ENCODE results near the gene HES6.

DNA sequence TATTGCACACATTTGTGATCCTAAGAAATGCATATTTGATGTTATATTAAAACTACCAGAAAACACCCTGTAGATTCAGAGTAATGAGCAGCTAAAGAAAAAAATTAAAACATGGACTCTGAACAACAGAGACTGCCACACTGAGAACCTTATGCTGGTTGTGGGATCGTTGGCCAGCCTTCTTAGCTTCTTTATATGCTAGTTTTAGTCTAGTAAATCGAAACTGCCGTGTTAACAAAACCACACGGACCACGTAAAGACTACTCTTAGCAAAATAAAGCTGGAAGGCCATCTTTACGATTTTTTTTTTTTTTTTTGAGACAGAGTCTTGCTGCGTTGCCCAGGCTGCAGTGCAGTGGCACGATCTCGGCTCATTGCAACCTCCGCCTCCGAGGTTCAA, 25.8 kb upstream of the HES6 start:
- TF ChIP-seq NFYB (IDR thresholded peaks at IDR 0.05; ENCODE audit: insufficient read depth, low read depth, low read length) (no peak), RAD21 (IDR thresholded peaks at IDR 0.05; ENCODE audit: insufficient read depth, low read depth, low read length) (no peak), JUNB (IDR thresholded peaks at IDR 0.05) (no peak), EGR1 (IDR thresholded peaks at IDR 0.05; ENCODE audit: borderline replicate concordance in 1 of 2, low read depth in 2 of 2, low read length in 2 of 2) (no peak), EZH2 (IDR thresholded peaks at IDR 0.05; ENCODE audit: borderline replicate concordance, control insufficient read depth, low read depth, low read length) (no peak)
- TF ChIP-seq, protein P1, sequence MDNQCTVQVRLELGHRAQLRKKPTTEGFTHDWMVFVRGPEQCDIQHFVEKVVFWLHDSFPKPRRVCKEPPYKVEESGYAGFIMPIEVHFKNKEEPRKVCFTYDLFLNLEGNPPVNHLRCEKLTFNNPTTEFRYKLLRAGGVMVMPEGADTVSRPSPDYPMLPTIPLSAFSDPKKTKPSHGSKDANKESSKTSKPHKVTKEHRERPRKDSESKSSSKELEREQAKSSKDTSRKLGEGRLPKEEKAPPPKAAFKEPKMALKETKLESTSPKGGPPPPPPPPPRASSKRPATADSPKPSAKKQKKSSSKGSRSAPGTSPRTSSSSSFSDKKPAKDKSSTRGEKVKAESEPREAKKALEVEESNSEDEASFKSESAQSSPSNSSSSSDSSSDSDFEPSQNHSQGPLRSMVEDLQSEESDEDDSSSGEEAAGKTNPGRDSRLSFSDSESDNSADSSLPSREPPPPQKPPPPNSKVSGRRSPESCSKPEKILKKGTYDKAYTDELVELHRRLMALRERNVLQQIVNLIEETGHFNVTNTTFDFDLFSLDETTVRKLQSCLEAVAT (IDR thresholded peaks at IDR 0.05), result no peak
- TF ChIP-seq, protein P2, sequence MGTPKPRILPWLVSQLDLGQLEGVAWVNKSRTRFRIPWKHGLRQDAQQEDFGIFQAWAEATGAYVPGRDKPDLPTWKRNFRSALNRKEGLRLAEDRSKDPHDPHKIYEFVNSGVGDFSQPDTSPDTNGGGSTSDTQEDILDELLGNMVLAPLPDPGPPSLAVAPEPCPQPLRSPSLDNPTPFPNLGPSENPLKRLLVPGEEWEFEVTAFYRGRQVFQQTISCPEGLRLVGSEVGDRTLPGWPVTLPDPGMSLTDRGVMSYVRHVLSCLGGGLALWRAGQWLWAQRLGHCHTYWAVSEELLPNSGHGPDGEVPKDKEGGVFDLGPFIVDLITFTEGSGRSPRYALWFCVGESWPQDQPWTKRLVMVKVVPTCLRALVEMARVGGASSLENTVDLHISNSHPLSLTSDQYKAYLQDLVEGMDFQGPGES (IDR thresholded peaks at IDR 0.05), result no peak
- TF ChIP-seq, protein P3, sequence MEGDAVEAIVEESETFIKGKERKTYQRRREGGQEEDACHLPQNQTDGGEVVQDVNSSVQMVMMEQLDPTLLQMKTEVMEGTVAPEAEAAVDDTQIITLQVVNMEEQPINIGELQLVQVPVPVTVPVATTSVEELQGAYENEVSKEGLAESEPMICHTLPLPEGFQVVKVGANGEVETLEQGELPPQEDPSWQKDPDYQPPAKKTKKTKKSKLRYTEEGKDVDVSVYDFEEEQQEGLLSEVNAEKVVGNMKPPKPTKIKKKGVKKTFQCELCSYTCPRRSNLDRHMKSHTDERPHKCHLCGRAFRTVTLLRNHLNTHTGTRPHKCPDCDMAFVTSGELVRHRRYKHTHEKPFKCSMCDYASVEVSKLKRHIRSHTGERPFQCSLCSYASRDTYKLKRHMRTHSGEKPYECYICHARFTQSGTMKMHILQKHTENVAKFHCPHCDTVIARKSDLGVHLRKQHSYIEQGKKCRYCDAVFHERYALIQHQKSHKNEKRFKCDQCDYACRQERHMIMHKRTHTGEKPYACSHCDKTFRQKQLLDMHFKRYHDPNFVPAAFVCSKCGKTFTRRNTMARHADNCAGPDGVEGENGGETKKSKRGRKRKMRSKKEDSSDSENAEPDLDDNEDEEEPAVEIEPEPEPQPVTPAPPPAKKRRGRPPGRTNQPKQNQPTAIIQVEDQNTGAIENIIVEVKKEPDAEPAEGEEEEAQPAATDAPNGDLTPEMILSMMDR (IDR thresholded peaks at IDR 0.05 in 2 of 3, conservative IDR thresholded peaks at IDR 0.05 in 1 of 3; ENCODE audit: control insufficient read depth in 2 of 3, extremely low read depth in 1 of 3, insufficient read depth in 1 of 3, low read depth in 3 of 3, low read length in 3 of 3), result no peak
- TF ChIP-seq, protein P4, sequence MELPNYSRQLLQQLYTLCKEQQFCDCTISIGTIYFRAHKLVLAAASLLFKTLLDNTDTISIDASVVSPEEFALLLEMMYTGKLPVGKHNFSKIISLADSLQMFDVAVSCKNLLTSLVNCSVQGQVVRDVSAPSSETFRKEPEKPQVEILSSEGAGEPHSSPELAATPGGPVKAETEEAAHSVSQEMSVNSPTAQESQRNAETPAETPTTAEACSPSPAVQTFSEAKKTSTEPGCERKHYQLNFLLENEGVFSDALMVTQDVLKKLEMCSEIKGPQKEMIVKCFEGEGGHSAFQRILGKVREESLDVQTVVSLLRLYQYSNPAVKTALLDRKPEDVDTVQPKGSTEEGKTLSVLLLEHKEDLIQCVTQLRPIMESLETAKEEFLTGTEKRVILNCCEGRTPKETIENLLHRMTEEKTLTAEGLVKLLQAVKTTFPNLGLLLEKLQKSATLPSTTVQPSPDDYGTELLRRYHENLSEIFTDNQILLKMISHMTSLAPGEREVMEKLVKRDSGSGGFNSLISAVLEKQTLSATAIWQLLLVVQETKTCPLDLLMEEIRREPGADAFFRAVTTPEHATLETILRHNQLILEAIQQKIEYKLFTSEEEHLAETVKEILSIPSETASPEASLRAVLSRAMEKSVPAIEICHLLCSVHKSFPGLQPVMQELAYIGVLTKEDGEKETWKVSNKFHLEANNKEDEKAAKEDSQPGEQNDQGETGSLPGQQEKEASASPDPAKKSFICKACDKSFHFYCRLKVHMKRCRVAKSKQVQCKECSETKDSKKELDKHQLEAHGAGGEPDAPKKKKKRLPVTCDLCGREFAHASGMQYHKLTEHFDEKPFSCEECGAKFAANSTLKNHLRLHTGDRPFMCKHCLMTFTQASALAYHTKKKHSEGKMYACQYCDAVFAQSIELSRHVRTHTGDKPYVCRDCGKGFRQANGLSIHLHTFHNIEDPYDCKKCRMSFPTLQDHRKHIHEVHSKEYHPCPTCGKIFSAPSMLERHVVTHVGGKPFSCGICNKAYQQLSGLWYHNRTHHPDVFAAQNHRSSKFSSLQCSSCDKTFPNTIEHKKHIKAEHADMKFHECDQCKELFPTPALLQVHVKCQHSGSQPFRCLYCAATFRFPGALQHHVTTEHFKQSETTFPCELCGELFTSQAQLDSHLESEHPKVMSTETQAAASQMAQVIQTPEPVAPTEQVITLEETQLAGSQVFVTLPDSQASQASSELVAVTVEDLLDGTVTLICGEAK (IDR thresholded peaks at IDR 0.05; ENCODE audit: borderline replicate concordance), result no peak
- TF ChIP-seq, protein P5, sequence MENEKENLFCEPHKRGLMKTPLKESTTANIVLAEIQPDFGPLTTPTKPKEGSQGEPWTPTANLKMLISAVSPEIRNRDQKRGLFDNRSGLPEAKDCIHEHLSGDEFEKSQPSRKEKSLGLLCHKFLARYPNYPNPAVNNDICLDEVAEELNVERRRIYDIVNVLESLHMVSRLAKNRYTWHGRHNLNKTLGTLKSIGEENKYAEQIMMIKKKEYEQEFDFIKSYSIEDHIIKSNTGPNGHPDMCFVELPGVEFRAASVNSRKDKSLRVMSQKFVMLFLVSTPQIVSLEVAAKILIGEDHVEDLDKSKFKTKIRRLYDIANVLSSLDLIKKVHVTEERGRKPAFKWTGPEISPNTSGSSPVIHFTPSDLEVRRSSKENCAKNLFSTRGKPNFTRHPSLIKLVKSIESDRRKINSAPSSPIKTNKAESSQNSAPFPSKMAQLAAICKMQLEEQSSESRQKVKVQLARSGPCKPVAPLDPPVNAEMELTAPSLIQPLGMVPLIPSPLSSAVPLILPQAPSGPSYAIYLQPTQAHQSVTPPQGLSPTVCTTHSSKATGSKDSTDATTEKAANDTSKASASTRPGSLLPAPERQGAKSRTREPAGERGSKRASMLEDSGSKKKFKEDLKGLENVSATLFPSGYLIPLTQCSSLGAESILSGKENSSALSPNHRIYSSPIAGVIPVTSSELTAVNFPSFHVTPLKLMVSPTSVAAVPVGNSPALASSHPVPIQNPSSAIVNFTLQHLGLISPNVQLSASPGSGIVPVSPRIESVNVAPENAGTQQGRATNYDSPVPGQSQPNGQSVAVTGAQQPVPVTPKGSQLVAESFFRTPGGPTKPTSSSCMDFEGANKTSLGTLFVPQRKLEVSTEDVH (IDR thresholded peaks at IDR 0.05; ENCODE audit: low read depth, partially characterized antibody), result no peak

Data from GM12878 (cell line).